Fibroblast of villous mesenchyme (primary cell): ENCODE results near the gene GDAP2. TPM values are rescaled to one million over a fixed set of nuclear protein-coding genes. Genes with fewer than 3 reads are reported as not detected.
A peak's percentile ranks its signal among the peaks of the same experiment; 100 is the strongest.

Experiments
- DNase-seq: peaks from one replicate; pipeline ENCODE4 v3.0.0-alpha.2; 2010; ENCODE audit warnings: low read depth
- H3K4me3 ChIP-seq: 2 replicates; pipeline ENCODE4 v1.5.1; 2011; ENCODE audit warnings: low read depth, mild to moderate bottlenecking, low read length
- CTCF ChIP-seq: IDR thresholded peaks from 2 replicates; pipeline ENCODE4 v1.5.1; 2012; ENCODE audit warnings: low read depth, mild to moderate bottlenecking, low read length; ENCODE audit not compliant: insufficient read depth
- total RNA-seq: library from RNA; depleted of rRNA; stranded (reverse); fragments of >200 nt; gene quantifications from 2 replicates; pipeline ENCODE4 v1.2.3, GENCODE V29; 2012

Gene GDAP2
- total RNA-seq, 1 donor = 34.5 TPM

GRCh38 chr1:117964290-117965038, 35.0 kb upstream of the GDAP2 start:
- TF ChIP-seq CTCF = no peak
- no peak overlapping the region for H3K4me3 ChIP-seq
- no peak for DNase-seq

DNA sequence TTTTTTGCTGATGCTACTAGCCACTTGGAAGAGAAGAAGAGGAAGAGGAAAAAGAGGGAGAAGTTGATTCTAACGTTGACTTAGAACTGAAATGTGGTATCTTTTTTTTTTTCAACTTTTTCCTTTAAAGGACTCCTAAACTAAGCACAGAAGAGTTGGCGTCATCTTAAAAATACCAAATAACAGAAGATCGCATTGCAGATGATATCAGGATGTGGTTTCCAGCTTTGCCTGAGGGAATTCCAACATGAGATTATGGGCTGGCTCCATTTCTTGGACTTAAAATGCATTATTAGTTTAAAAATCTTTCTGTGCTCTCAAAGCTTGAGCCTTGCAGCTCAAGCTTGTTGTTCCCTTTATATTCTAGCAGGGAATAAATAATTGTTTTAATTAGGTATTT, 29.9 kb upstream of the GDAP2 start:
- DNase-seq = peak; percentile 48
- TF ChIP-seq CTCF = no peak
- H3K4me3 ChIP-seq = no peak overlapping the region

DNA sequence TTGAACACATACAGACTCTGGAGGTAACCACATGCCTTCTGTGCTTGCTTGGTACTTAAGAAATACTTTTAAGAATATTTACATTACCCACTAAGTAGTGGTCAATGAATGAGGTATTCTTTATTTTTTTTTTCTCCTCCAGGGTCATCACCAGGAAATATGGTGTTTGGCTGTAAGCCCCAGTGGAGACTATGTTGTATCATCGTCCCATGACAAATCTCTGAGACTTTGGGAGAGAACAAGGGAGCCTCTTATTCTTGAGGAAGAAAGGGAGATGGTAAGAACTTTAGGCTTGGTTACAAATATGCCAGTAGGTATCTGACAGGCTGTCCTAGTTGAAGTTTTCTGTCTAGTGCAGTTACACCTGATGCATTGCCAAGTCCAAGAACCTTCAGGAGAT, 23.0 kb upstream of the GDAP2 start:
- DNase-seq = no peak
- no peak for TF ChIP-seq CTCF
- no peak overlapping the region for H3K4me3 ChIP-seq

GRCh38 chr1:117942293-117942692, 12.9 kb upstream of the GDAP2 start:
- H3K4me3 ChIP-seq = no peak overlapping the region
- no peak for DNase-seq
- TF ChIP-seq CTCF = no peak

GRCh38 chr1:117933769-117934168, 4.3 kb upstream of the GDAP2 start:
- TF ChIP-seq CTCF = no peak
- H3K4me3 ChIP-seq = no peak overlapping the region
- DNase-seq = no peak

- no peak for TF ChIP-seq CTCF
- no peak for DNase-seq
- H3K4me3 ChIP-seq = no peak overlapping the region
These were observed 3.2 kb upstream of the GDAP2 start for GRCh38 chr1:117932576-117932975.

DNA sequence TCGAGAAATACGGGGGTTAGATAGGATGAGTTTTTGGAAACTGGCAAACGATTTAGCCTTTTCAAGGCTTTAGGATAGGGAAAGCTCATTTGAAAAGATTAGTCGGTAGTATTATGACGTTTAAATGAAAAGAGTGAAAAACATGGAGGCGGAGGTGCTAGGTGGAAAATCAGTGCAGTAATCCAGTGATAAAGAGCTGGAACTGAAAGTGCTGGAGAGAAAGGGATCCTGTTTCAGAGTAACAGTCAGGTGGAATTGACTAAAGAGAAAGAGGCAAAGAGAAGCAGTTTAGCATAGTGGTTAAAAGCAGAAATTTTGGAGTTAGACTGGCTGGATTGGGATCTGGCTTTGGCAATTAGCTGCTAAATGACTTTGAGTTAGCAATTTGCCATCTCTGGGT, 1.1 kb upstream of the GDAP2 start:
- DNase-seq = peak; percentile 20
- peak overlapping the region; percentile 94 for H3K4me3 ChIP-seq
- TF ChIP-seq CTCF = no peak
